GM18858 (cell line): ENCODE results near the gene APOL1.
"Not testable (repeated sequence)": the region's sequence is repeated elsewhere in the genome, so short reads cannot be mapped to it uniquely, and the experiment has no call there.

Experiments used
- ATAC-seq: cut with Tn5 transposase; IDR thresholded peaks from one replicate; pipeline ENCODE4 v1.9.1; 2021; ENCODE audit not compliant: unreplicated experiment

Gene APOL1

DNA sequence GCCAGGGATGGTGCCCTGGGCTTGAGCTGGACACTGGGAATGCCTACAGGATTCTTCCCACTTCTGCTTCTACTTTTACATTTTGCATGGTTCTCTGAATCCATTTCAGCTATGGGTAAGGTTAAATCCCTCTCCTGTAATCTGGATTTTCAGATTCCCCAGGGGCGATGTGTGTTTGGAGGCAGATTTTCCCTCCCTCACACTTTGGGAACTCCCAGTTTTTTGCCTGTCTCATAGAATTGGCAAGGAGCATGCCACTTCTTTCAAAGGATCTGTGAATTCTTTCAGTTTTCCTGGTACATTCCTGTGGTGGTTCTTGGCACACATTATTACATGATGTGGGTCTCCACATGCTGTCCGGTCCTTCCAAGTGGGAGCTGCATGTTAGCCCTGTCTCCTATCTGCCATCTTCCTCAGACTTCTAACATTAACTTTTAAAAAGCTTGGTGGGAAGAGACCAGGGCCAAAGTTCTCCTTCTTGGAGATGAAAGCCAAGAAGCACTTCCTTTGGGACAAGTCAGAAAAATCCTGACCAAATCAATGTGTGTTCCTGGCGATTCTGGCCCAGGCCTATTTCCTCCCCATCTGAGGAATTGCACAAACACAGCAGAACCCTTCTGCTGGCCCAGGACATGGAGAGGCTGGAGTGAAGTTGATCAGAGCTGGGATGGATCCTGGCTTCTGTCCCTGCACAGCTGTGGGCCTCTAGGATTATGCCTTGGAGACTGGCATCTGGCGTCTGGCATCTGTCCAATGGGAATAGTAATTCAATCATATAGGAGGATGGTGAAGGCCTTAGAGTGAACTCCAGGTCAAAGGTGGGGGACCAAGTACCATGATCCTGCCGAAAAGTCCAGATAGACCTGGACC is 8.2 kb upstream of the APOL1 start:
- no peak for ATAC-seq

DNA sequence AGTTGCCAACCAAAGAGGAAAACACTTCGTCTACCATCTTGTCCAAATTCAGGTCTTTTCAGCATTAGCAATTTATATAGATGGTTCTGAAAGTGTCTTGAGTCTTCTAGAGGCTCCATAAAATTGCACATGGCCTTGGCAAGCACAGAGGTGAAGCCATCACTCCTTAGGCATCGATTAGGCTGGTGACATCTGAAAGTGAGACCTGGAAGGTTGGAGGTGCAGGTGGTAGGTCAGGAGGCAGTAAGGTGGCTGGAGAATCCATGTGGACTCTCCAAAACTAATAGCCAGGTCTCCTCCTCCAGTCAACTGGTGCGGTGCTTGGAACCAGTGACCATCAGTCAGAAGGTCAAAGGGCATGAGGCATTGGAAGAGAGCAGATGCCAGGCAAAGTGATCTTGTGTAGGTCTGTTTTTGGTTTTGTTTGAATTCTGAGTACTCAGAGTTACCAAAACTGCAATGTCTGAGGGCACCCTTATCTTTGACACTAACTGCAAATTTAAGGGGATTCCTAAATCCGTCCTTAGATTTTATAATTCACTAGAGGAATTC is 7.1 kb upstream of the APOL1 start:
- ATAC-seq, result no peak

DNA sequence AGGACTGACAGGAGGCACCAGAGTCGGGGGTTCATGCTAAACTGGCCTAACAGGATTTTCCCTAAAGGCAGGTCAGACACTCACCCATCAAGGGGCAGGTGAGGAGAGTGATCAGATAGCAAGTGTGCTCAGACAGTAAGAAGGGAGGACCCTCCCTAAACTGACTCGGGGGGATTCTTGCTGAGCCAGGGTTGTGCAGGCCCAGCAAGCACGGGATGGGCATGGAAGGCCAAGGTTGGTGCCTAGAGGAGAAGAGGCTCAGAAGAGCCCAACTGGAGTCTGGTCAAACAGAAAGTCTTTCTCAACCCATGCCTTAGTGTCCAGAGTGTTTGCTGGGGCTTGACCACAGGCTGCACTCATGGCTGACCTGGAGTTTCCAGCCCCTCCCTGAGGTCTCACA is 6.2 kb upstream of the APOL1 start:
- no peak for ATAC-seq

DNA sequence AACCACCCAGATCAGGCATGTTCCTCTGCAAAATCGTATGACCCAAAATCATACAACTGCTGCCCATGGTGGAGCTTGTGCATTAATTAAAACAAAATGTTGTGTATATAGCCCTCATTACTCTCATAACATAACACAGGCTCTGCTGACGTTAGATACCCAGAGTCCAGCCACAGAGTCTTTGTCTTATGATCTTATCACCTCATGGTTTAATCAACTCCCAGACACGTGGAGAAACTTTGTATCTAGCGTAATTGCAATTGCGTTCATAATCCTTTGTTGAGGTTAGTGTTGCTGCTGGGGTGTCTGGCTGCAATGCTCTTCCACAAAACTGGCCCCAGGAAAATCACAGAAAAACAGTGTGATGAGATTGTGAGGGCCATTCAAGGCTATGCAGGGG is 5.0 kb upstream of the APOL1 start:
- ATAC-seq, result no peak

DNA sequence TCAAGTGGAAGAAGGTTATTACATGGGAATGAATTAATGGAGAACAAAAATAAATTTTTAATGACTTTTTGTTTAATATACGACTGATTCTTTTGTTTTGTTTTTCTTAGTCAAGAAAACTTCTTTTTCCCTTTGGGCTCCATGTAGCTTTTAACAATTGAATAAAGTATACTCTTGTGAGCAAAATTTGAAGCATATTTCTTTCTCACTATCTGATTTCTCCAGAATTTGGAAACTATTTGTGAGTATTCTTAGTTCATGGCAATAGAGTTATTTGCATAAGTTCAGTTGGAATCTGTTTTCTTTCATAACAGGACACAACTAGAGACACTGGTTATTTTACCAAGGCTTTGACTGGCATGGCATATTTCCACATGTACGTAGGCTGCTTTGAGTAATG is 3.8 kb upstream of the APOL1 start:
- no peak for ATAC-seq

DNA sequence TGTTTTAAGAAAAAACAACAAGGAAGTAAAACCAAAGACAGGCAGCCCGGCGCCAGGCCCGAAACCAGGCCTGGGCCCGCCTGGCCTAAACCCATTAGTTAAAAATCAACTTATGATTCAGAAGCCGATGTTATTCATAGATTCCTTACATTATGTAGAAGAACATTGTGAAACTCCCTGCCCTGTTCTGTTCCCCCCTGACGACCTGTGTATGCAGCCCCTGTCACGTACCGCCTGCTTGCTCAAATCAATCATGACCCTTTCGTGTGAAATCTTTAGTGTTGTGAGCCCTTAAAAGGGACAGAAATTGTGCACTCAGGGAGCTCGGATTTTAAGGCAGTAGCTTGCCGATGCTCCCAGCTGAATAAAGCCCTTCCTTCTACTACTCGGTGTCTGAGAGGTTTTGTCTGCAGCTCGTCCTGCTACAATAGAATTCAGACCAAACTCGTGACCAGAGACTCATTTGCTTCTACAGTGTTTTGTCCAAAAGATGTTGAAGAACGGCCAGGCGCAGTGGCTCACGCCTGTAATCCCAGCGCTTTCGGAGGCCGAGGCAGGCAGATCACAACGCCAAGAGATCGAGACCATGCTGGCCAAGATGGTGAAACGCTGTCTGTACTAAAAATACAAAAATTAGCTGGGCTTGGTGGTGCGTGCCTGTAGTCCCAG is 2.5 kb upstream of the APOL1 start:
- ATAC-seq, result not testable (repeated sequence)

DNA sequence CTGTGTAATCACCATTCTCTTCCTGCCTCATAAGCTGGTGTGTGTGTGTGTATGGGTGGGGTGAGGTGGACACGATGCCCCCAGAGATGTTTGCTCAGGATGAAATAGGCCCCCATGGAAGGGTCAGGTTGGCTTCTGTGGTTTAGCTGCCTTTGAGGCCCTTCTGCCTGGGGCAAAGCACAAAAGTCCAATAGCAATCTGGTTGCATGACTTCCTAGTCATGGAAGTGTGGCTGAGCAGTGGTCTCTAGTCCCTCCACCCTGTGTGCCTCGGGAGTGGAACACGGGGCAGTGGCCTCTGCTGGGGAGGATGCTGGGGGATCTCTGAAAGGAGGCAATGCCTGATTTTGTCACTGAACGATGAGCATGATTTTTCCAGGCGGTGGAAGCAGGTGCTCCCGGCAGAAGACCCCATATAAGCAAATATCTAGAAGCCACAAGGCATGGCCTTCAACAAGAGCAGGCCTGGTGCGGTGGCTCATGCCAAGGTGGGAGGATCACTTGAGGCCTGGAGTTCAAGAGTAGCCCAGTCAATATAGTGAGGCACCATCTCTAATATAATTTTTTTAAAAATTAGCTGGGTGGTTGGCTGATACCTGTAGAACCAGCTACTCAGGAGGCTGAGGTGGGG is 839 bp upstream of the APOL1 start:
- ATAC-seq, result not testable (repeated sequence)

DNA sequence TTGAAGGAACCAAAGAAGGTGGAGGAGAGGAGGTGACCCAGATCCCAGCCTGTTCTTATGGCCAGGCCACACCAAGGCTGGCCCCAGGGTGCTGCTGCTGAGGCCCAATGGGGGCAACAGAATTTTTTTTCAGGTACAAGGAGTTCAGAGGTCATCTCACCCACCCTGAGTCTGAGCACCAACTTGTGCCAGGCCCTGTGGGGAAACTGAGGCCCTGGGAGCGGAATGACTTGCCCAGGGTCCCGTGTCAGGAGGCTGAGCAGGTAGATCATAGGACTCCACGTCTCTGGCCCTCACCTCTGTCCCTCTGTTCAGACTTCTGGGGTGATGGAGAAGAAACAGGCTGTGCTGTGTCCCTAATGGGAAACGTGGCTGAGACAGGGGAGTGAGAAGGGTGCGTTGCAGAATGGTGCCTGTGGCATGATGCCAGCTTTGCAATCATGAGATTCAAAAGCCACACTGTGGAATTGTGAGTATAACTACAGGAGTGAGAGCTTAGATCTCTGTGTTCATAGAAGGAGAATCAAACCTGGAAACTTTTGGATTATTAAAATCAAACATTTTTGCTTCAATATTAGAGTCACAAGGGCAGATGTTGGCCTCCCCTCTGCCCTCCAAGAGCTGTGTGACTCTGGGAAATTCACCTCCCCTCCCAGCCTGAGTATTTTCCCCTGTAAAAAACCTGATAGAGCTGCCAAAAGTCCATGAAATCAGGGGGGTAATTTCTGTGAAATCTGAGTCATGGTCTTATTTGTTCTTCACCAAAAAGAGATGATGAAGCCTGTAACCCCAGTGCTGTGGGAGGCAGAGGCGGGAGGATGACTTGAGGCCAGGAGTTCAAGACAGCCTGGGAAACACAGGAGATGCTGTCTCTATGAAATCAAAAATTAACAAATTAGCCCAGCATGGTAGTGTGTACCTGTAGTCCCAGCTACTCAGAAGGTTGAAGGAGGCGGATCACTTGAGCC is 874 bp downstream of the APOL1 start:
- ATAC-seq, result no peak

DNA sequence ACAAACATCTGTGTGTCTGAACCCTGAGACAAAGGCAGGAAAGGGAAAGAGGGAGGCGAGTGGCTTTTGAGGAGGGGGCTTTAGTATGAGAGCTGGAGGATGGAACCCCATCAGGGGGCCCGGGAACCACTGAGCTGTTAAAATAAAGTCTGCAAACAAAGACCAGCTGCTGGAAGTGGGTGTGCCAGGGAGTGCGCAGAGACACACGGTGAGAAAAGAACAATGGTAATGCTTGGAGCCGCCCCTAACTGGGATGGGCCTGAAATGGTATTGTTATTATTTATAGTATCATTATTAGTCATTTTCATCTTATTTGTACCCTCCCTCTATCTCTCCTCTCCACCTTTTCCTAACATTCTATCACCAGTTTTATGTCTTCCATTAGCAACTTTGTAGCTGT is 2.6 kb downstream of the APOL1 start:
- ATAC-seq, result not testable (repeated sequence)

DNA sequence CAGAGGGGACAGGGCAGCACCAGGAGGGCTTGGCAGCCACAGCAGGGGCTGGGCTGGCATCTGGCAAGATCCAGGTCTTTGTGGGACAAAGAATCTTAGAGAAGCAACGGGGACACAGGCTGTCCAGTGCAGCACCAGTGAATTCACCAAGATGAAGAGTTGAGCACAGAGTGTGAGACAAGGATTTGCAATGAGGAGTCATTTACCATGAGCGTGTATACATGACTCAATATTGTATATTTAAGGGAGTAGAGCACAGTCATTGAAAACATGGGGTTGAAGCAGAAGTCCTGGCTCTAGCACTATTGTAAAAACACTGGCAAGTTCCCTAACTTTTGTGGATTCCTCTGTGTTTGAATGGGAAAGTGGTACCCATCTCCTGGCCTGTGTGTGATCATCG is 3.5 kb downstream of the APOL1 start:
- ATAC-seq, result no peak

DNA sequence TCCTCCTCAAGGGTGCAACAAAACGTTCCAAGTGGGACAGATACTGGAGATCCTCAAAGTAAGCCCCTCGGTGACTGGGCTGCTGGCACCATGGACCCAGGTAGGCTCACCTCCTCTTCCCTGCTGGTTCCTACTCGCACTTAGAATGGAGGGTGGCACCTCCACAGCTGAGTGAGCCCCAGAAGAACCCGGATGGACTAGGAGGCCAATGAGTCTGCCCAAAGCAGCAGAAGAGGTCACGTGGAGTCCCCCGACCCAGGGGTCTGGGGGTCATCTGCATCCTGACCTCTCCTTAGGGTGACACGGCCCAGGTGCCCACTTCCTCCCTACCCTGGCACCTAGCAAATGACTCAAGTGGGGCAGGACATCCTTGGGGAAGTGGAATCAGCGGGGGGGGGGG is 4.4 kb downstream of the APOL1 start:
- no peak for ATAC-seq

DNA sequence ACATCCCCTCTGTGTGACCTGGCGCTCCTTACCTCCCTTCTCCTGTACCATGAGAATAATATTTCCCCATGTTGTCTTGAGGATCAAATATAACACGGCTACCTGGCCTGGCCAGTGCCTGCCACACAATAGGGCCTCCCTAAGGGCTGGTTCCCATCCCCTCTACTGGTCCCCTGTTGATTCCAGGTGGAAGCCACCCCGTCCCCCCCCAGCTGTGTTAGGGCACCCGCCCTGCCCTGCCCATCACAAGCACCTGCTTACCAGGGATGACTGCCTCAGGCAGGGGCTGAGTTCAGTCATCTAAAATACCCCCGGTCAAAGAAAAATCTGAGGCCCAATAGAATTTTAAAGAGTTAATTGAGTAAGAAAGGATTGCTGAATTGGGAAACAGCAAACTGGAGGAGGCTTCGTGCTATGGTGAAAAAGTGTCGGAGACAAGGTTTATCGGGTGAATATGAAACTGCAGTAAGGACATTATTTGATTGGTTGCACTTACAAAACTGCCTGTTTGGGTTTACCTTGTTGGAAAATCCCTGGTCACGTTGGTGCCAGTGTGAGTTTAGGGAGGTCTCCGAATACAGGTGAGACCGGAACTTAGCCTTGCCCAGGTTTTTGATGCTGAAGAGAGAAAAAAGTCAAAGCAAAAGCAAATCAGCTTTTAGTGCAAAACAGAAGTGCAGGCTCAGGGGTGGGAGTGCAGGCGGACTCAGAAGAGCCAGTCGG is 5.2 kb downstream of the APOL1 start:
- ATAC-seq, result no peak

DNA sequence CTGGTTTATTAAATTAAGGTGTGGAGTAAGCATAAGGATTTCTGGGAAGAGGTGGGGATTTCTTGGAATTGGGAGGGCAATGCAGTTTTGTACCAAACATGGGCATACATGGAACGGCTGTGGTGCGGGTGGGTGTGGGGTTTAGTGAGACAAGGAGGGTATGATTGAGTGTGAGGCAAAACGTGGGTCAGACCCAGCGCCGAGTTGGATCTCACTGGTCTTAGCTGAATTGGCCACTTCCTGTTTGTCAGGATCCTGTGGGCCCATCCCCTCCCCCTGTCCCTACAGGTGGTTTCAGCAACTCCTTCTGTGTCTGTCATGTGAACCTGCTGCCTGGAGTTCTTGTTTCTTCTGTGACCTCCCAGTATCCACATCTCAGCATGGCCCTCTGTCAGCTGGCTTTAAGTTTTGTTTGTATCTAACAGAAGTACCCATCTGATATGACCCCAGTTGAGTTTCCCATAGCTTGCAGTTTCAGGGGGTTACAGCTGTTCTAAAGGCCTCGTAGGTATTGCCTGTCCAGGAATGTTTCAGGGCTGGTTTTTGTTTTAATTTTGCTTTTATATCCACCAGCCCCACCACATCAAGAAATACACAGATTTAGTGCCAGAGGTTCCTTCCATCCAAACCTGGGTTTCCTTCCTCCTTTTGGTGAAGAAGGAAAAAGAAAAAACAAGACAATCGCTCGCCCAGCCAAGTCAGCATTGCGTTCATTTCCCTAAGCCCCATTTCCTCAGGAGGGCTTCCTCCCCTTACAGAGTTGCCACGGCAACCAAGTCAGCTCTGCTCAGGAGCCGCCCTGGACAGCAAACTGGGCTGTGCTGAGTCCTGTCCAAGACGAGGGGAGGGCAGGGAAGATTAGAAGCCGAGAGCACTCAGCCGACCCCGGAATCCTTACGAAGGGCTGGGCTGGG is 6.0 kb downstream of the APOL1 start:
- ATAC-seq, result no peak

DNA sequence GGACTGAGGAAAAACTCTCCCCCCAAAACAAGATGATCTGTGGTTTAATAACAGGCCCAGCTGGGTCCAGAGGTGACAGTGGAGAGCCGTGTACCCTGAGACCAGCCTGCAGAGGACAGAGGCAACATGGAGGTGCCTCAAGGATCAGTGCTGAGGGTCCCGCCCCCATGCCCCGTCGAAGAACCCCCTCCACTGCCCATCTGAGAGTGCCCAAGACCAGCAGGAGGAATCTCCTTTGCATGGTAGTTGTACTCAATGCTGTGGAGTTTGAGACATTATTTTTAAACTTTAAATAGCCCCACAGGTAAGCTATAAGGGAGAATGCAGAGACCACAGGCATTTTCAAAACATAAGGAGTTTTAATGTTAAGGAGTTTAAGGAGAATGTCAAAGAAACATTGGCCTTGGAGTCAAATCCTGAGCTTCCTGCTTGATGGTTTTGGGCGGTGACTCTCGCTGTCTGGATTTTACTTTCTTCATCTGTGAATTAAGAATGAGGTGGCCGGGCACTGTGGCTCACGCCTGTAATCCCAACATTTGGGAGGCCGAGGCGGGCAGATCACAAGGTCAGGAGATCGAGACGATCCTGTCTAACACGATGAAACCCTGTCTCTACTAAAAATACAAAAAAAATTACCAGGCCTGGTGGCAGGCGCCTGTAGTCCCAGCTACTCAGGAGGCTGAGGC is 6.8 kb downstream of the APOL1 start:
- ATAC-seq, result no peak

DNA sequence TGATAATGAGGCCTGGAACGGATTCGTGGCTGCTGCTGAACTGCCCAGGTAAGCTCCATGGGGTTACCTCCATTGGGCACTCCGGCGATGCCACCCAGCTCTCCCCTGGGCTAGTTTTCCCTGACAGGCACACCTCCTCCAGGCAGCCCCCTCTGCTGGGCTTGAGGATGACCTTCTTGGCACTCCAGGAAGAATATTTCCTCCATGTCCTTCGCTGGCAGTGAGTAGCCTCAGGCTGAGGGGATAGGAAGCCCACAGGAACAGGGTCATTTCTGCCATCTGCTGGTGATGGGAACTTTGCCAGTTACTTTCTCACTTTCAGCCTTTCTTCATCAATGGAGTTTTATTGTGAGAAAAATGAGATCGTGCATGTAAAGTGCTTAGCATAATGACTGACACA is 8.7 kb downstream of the APOL1 start:
- not testable (repeated sequence) for ATAC-seq

DNA sequence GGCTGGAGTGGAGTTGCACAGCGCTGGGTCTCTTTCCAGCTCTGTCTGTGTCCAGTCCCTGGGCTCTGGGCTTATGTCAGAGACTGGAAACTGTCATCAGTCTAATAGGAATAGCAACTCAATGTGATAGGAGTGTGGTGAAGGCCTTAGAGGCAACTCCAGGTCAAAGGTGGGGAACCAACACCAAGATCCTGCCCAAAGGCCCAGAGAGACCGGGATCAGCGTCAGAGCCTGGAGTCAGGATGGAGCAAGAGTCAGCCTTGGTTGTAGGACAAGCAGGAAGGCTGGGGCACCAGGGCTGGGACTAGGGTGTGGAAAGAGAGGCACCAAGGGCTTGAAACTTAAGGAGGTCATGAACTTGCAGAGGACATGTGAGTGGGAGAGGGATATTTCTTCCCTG is 9.4 kb downstream of the APOL1 start:
- ATAC-seq, result not testable (repeated sequence)

DNA sequence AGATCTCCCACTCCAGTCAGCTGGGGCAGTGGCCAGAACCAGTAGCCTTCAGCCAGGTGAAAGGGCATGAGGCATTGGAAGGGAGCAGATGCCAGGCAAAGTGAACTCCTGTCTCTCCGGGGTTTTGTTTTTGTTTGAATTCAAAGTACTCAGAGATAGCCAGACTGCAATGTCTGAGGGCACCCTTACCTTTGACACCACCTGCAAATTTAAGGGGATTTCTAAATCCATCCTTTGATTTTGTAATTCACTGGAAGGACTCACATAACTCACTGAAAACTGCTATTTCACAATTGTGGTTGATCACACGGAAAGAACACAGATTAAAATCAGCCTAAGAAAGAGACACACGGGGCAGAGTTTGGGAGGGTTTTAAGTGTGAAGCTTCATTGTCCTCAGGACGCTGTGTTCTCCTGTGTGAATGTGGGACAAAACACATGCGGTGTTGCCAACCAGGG is 10.3 kb downstream of the APOL1 start:
- not testable (repeated sequence) for ATAC-seq
